ENCODE measurements around the gene SH3BP5L.

The SH3BP5L gene

GRCh38 chr1:248852481-248853405, 27.0 kb upstream of the SH3BP5L start:
- DNase-seq, result no peak

DNA sequence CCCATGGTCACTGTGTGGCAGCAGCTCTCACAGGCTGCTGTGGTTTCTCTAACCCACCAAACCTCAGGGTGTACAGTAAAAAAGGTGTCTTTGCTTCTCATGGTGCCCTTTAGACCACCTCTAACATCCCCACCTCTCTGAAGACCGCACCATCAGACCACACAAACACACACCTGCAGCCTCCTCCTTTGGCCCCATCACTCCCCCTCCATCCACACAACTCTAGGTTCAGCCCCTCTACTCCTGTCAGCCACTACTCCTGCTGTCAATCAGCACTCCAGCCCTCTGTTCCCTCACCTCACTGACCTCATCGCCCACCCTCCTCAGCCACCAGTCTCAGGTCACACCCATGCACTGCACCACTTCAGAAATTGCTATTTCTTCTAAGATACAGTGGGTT, 25.7 kb upstream of the SH3BP5L start:
- DNase-seq, result no peak

DNA sequence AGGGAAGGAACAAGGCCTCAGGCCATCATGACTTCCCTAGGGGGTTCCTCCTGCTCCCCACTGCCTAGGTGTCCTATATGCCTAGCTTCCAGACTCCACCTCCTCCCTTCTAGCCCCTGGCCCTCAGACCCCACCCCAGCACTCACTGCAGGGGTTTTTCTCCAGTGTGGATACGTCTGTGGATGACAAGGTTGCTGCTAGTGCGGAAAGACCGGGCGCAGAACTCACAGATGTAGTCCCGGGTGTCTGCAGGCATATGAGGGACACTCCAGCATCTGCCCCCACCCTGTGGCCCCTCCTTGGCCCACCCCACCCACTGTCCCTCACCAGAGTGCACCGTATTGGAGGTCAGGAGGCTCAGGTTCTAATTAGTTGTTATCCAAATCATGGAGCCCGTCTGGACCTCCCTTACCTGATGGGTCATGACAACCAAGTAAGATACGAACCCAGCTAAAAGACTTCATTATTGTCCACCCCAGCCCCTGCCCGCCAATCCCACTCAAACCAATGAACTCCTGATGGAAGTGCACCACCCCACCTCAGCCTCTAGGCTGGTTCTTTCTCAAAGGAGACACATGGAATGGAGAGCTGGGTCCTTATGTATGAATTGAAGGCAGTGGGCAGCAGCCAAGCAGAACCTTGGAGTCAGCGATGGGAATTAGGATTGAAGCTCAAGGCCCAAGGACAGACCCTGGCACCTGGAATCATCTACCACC, 25.0 kb upstream of the SH3BP5L start:
- no peak for DNase-seq

DNA sequence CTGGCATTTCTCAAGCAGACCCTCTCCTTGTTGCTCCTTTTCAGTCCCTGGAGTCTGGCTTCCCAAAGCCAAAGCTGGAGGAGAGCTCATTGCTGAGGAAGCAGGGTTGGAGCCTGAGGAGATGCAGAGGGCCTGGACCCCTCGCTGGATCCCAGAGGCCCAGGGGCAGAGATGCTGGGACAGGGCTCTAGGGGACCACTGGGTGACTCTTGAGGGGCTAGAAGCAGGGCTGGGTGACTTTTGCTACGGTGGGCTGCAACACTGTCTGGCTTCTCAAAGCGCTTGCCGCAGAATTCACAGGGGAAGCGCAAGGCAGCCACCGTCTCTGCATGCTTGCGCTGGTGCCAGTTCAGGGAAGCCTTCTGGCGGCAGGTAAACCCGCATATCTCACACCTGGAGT, 24.4 kb upstream of the SH3BP5L start:
- no peak for DNase-seq

DNA sequence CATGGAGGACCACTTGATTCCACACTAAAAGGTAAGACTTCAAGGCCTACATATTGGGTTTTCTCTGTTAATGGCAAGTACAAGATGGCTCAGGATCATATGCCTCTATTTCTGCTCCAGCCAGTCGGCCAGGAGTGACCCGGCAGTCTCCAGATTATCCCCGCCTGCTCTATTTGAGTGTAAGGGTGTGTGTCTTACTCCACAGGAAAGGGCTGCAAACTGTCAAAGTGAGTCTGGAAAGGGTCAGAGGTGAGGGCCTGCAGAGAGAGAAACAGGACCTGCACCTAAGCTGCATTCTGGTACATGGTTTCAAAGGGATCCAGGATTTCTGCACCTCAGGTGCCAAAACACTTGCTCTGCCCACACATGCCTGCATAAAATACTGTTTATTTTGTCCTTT, 23.9 kb upstream of the SH3BP5L start:
- no peak for DNase-seq

DNA sequence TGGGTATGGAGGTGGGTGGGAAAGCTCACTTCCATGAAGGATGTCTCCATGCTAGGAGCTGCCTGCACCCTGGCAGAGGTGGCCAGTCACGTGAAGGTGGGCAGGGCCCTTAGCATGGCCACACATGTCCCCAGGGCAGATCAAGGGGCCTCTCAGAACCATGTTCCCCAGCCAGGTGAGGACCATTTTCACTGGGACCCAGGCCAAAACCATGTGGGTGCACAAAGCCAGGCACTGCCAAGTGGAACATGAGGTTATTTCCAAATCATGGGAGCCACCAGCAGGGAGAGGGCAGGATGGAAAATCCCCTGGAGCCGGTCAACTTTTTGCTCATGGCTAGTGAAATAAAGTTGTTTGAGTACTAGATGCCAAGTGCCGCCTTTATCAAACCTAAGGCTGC, 23.4 kb upstream of the SH3BP5L start:
- no peak for DNase-seq

DNA sequence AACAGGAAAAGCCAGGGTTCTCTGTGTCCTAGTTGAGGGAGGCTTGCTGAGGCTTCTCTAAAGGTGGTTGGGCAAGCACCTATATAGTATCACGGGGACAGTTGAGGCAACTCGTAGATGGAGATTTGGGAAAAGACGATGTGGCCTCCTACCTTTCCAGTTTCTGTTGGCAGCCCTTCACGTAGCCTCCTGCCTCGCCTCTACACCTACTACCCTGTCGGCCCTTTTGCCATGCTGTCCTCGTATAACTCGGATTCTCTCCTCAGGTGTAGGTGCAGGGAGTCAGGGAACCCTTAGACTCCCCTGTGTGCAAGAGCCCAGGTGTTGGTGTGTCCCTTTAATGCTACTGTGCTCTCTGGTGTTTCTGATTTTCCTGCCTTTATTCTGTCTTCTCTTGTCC, 22.9 kb upstream of the SH3BP5L start:
- no peak for DNase-seq

- no peak for DNase-seq
These were observed 22.3 kb upstream of the SH3BP5L start for GRCh38 chr1:248847956-248848561.

DNA sequence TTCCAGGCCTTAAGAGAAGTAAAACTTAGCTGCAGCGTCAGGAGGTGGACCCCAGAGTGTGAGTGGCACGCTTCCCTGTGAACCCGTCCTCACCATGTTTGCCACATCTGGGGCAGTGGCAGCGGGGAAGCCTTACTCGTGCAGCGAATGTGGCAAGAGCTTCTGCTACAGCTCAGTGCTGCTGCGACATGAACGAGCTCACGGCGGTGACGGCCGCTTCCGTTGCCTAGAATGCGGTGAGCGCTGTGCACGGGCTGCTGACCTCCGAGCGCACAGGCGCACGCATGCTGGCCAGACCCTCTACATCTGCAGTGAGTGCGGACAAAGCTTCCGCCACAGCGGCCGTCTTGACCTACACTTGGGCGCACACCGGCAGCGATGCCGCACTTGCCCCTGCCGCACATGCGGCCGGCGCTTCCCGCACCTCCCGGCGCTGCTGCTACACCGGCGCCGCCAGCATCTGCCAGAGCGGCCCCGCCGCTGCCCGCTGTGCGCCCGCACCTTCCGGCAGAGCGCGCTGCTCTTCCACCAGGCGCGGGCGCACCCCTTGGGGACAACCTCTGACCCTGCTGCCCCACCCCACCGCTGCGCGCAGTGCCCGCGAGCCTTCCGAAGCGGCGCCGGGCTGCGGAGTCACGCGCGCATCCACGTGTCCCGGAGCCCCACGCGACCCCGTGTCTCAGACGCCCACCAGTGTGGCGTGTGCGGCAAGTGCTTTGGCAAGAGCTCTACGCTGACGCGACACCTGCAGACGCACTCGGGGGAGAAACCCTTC, 21.7 kb upstream of the SH3BP5L start:
- DNase-seq, result no peak

DNA sequence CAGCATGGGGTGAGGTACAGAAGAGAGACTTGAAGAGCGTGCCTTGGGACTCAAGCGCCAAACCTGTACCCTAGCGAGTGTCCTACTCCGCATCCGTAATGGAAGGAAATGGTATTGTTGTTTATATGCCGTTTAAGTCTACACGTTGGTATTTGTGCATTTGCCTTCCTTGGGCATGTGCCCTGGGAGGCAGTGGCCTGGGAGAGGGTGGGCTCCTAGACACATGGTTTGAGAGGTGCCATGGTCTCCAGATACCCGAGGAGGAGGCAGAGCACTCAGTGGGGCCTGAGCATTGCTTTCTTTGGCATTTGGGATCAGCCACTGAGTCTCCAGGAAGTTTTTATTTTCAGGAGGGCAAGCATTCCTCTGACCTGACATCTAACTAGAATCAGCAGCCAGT, 18.8 kb upstream of the SH3BP5L start:
- DNase-seq, result no peak

DNA sequence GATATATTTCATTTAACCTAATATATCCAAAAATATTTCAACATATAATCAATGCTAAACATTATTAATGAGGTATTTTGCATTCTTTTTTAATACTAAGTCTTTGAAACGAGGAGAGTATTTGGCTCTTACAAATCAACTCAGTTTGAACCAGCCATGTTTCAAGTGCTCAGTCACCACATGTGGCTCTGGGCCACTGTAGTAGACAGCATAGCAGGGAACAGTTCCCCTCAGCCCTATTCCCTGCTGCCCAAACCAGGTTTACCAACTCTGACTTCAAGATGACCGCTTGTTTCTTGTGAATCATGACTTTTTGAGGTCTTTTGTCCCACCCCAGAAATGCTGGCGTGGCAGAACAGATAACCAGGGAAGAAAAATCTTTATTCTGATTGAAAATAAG, 18.0 kb upstream of the SH3BP5L start:
- no peak for DNase-seq

GRCh38 chr1:248842781-248843331, 17.1 kb upstream of the SH3BP5L start:
- DNase-seq, result no peak

GRCh38 chr1:248841702-248842395, 16.1 kb upstream of the SH3BP5L start:
- no peak for DNase-seq

DNA sequence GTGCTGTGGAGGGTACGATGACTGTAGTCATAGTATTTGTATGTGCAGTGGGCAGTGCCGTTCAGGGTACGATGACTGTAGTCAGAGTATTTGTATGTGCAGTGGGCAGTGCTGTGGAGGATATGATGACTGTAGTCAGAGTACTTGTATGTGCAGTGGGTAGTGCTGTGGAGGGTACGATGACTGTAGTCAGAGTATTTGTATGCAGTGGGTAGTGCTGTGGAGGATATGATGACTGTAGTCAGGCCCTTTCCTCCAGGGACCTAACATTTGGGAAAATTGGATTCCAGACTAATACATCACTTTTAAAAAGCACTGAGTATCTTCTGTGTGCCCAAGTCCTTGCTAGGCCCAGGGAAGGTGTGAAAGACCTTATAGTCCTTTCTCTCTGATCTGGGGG, 15.2 kb upstream of the SH3BP5L start:
- DNase-seq, result no peak

DNA sequence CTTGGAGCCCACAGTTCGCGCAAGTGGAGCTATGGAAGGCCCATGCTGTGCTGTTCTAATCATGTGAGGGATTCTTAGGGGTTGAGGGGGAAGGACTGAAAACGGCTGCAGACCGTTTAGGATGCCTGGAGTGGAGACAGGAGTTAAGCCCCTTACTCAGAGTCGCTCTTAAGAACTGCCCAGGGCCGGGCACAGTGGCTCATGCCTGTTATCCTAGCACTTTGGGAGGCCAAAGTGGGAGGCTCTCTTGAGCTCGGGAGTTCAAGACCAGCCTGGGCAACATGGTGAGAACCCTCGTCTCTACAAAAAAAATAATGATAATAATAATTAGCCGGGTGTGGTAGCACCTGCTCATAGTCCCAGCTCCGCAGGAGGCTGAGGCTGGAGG, 13.4 kb upstream of the SH3BP5L start:
- no peak for DNase-seq

DNA sequence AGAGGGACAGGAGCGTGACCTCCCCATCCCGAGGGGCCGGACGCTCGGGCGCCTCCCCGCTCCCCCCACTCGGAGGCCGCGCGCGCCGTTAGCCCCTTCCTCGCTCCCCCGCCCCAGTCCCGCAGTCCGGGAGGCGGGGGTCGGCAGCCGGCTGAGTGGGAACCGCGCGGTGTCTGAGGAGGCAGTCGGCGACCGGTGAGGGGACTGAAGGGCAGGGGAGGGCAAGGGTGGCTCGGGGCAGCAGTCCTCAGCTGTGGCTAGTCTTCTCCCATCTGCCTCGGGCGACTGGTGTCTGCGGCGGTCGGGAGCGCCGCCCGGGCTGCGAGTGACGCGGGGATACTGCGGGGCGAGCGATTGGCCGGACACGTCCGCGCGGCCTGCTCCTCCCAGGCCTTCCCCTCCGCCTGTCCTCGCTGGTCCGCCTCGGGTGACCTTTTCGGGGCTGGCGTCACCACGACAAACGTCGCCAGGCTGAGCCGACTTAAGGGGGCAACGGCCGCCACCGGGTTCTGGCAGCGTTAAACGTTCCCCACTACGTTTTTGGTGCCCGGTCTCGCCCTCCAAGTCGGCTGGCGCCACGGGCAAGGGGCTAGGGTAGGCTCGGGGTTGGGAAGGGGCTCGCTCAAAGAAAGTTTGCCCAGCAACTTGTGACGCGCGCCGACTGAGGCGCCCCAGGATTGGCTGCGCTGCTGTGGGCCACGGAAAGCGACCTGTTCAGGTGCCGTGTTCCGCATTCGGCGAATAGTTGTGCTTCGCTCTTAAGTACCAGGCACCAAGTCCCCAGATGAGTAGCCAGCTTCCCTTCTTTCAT, 12.8 kb upstream of the SH3BP5L start:
- DNase-seq, result peak; percentile 98

DNA sequence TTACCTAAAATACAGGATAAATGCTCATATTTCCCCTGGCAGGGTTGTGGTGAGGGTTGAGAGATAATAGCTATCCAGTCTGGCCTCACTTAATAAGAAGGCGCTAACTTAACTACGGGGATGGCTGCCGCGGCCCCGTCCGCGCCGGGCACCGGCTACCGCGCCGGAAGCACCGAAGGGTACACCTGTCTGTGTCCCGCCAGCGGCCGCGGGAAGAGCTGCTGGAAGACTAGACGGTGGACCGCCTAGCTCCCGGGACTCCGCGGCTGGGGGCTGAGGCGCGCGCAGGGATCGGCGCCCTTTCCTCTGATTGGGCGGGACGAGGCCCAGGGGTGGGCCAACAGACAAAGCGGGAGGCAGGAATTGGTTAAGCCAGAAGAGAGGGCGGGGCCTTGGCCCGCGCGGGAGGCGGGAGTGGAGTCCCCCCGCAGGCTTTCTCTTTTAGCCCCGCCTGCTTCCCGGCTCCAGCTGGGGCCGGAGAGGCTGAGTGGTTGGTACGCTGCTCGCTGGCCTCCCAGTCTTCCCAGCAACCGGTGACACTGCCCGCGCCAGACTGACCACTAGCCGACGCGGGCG, 12.2 kb upstream of the SH3BP5L start, which contains the start of gene ZNF672:
Gene ZNF672 (plus strand): TSS at position 444 of the 576 bp plus-strand sequence. CDS start 9,051 bp downstream, outside the sequence.
- DNase-seq, result peak; percentile 95

- DNase-seq, result no peak
These were observed 11.5 kb upstream of the SH3BP5L start for GRCh38 chr1:248837045-248837780.

GRCh38 chr1:248834343-248834940, 8.7 kb upstream of the SH3BP5L start:
- no peak for DNase-seq
